Panc1 (cell line): ENCODE measurements around the gene SRSF5. TPM values are rescaled to one million over a fixed set of nuclear protein-coding genes. Genes with fewer than 3 reads are reported as not detected.

Experiments used
- ATAC-seq: fragments of 200-7000 bp; cut with Tn5 transposase; 2 replicates; pipeline ENCODE4 v1.9.1; 2020; ENCODE audit warnings: mild to moderate bottlenecking, moderate library complexity
- BruUV-seq: library from RNA; stranded (reverse); fragments of 400-500 nt; replicated peaks from 2 replicates; lab custom pipeline; 2021; lab: Mats Ljungman, UMichigan
- CTCF ChIA-PET: fragments of 300-600 bp; sonication (Branson Sonifier 250); formaldehyde crosslinking; loops from one replicate; lab custom pipeline; 2022; ENCODE audit warnings: antibody characterized with exemption; lab: Charles Lee
- POLR2A ChIA-PET: fragments of 300-600 bp; sonication (Branson Sonifier 250); formaldehyde crosslinking; loops from one replicate; lab custom pipeline; 2022; ENCODE audit warnings: antibody characterized with exemption; lab: Charles Lee
- DNase-seq: peaks from one replicate; pipeline ENCODE4 v3.0.0-alpha.2; 2010; ENCODE audit warnings: low read depth, low spot score
- H3K27ac ChIP-seq: 2 replicates; pipeline ENCODE4 v1.5.1; 2011; ENCODE audit warnings: mild to moderate bottlenecking, low read length, inconsistent platforms
- H3K27me3 ChIP-seq: fragments of 200-500 bp; sonication (Bioruptor generic); 2 replicates; pipeline ENCODE4 v1.6.0; 2014; ENCODE audit warnings: low read length, inconsistent platforms; ENCODE audit not compliant: control insufficient read depth, insufficient read depth
- H3K36me3 ChIP-seq: fragments of 200-500 bp; sonication (Bioruptor generic); 2 replicates; pipeline ENCODE4 v1.5.1; 2014; ENCODE audit warnings: inconsistent platforms, mild to moderate bottlenecking, low read length, moderate library complexity; ENCODE audit not compliant: control insufficient read depth, insufficient read depth
- H3K4me1 ChIP-seq: 2 replicates; pipeline ENCODE4 v1.5.1; 2011; ENCODE audit warnings: inconsistent platforms, mild to moderate bottlenecking, low read length, moderate library complexity; ENCODE audit not compliant: control insufficient read depth, insufficient read depth
- H3K4me3 ChIP-seq, 2 experiments: 2 replicates each; pipeline ENCODE4 v1.5.1; 2011 to 2012; ENCODE audit warnings: low read depth in 2 of 2, low read length in 2 of 2, mild to moderate bottlenecking in 2 of 2, inconsistent platforms in 1 of 2, moderate library complexity in 1 of 2
- H3K9me3 ChIP-seq: fragments of 200-500 bp; sonication (Bioruptor generic); 2 replicates; pipeline ENCODE4 v1.5.1; 2014; ENCODE audit warnings: low read depth, mild to moderate bottlenecking, inconsistent platforms, low read length, moderate library complexity; ENCODE audit not compliant: control insufficient read depth, insufficient read depth
- POLR2AphosphoS5 ChIP-seq: IDR thresholded peaks from 2 replicates; pipeline ENCODE4 v1.6.1; 2012; ENCODE audit warnings: mild to moderate bottlenecking, low read depth, low read length, moderate library complexity
- SIN3A ChIP-seq: IDR thresholded peaks from 2 replicates; pipeline ENCODE4 v1.6.1; 2012; ENCODE audit warnings: low read depth, mild to moderate bottlenecking, low read length, moderate library complexity, borderline replicate concordance; ENCODE audit not compliant: insufficient read depth
- TCF7L2 ChIP-seq: IDR thresholded peaks from 2 replicates; pipeline ENCODE4 v1.6.1; 2011; ENCODE audit warnings: mild to moderate bottlenecking, low read depth, low read length, inconsistent platforms
- in situ Hi-C: cut with HindIII; loops from 2 replicates; pipeline ENCODE4 v1.10.0; 2016; ENCODE audit warnings: low sequenced_read_pairs, low pct_unique_long_range_greater_than_20kb
- intact Hi-C: fragments of 100-400 bp; cut with micrococcal nuclease; formaldehyde crosslinking; loops from one replicate; pipeline ENCODE4 v1.10.0; 2022; ENCODE audit not compliant: unreplicated experiment
- total RNA-seq: library from RNA; stranded (reverse); gene quantifications from one replicate; pipeline ENCODE4 v1.2.1, GENCODE V29; 2021; ENCODE audit not compliant: unreplicated experiment
- TF ChIP-seq, protein P1 (sequence below): fragments of 450-650 bp; IDR thresholded peaks from 2 replicates; pipeline ENCODE4 v1.5.1; 2017; ENCODE audit warnings: mild to moderate bottlenecking

The SRSF5 gene
- total RNA-seq, 1 experiment from 2014 or later: 154 TPM

DNA sequence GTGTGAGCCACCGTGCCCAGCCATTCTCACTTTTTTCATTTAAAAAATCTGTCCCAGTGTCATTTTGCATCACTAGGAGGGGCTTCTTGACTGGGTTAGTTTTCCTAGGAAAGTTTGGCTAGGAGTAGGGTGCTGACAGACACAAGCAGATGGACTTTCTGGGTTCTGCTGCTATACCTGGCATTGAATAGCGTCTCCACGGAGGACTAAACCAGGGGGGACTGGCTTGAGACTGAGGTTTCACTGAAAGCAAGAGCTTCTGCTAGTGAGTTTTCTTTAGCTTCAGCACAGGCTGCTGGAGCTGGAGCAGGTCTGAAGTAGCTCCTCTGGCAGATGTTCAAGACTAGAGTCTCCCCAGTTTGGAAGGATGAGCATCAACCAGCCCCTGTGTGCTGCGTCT is 28.7 kb downstream of the SRSF5 start:
- TF ChIP-seq TCF7L2 (no peak), POLR2AphosphoS5 (no peak)
- TF ChIP-seq, protein P1, sequence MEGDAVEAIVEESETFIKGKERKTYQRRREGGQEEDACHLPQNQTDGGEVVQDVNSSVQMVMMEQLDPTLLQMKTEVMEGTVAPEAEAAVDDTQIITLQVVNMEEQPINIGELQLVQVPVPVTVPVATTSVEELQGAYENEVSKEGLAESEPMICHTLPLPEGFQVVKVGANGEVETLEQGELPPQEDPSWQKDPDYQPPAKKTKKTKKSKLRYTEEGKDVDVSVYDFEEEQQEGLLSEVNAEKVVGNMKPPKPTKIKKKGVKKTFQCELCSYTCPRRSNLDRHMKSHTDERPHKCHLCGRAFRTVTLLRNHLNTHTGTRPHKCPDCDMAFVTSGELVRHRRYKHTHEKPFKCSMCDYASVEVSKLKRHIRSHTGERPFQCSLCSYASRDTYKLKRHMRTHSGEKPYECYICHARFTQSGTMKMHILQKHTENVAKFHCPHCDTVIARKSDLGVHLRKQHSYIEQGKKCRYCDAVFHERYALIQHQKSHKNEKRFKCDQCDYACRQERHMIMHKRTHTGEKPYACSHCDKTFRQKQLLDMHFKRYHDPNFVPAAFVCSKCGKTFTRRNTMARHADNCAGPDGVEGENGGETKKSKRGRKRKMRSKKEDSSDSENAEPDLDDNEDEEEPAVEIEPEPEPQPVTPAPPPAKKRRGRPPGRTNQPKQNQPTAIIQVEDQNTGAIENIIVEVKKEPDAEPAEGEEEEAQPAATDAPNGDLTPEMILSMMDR: no peak
- H3K36me3 ChIP-seq: no peaks in the 10 kb centered on the region
- BruUV-seq: no TSS peak
- ChIA-PET CTCF (no interaction called here), POLR2A (no interaction called here)
- H3K9me3 ChIP-seq: no peaks in the 10 kb centered on the region
- intact Hi-C loops (no loop called here), in situ Hi-C loops (no loop called here)
- DNase-seq: no peak
- no peaks in the 10 kb centered on the region for H3K27me3 ChIP-seq
- H3K4me1 ChIP-seq: no peaks in the 10 kb centered on the region
- H3K27ac ChIP-seq: no peak overlapping the region
- H3K4me3 ChIP-seq: no peak overlapping the region
- ATAC-seq: no peak

DNA sequence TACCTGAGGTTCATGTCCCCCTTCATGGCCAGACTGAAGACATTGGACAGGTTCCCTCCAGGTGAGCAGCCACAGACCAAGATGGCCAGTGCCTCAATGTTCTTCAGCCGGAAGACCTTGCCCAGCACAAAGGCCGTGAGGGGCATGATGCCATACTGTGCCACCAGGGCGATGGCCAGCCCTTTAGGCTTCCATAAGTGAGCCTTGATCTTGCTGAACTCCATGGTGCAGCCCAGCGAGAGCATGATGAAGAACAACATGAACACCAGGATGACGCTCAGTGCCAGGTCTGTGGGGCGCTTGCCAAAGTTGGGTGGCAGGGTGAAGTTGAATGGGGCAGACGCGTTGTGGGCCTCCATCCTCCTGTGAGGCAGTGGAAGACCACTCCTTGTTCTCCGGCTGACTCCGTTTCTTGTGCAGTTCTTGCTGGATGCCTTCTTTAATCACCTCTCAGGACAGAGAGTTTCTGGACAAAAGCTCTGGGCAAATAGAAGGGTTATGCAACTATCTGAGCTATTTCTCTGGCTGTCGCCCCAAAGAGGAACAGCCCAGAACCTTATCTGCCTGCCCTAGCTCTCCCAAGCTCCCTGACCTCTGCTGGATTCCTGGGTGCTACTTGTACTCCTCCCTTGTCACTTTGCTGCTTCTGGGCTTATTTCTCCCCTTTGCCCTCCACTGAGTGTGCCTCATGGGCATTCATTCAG is 30.0 kb downstream of the SRSF5 start, which contains the start of gene SLC10A1:
Gene SLC10A1, minus strand, starts transcription at position 445 of the 704 bp plus-strand sequence. Its CDS starts 86 bp downstream, at position 359.
- in situ Hi-C loops (no loop called here), intact Hi-C loops (no loop called here)
- Histone ChIP-seq H3K27ac (no peak within 1 kb of the TSS), H3K36me3 (no peaks in the 10 kb centered on the region), H3K4me3 (no peak within 1 kb of the TSS), H3K9me3 (no peaks in the 10 kb centered on the region), H3K27me3 (no peaks in the 10 kb centered on the region), H3K4me1 (no peaks in the 10 kb centered on the region)
- TF ChIP-seq SIN3A (no peak), POLR2AphosphoS5 (no peak), TCF7L2 (no peak)
- TF ChIP-seq, protein P1: no peak
- ATAC-seq: no peak
- ChIA-PET POLR2A (no interaction called here), CTCF (no interaction called here)
- no TSS peak for BruUV-seq
- DNase-seq: no peak

DNA sequence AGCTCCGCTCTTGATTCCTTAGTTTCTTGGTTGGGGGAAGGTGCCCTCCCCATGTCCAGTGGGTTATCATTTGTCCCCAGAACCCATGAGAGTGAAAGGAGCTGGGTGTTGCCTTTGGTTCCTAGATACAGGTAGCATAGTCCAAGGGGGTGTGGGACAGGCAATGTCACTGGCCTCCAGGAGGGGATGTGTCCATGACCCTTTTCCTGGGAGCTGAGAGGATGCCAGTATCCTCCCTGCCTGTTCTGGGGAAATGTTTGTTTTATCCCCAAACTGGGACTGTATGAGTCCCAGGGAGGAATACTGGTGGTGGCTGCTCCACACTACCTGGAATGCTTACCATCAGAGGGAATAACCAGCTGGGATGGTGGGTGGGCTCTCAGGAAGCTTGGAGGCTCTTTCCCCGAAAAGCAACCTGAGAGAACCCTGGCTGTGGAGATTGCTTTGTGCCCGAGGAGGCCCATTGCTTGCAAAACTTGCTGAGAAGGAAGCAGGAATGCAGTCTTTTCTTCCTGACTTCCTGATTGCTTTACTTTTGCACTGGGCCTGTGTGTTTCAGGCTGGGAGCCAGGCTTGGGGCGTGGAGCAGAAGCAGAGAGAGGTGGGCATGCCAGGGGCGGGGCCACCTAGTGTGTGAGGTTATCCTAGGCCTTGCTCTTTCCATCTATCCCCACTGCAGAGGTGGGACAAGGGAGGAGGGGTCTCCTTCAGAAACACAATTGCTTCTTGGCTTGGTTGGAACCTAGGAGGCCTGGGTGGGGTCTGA is 30.8 kb downstream of the SRSF5 start:
- ATAC-seq: no peak
- Histone ChIP-seq H3K27ac (no peak overlapping the region), H3K4me1 (no peaks in the 10 kb centered on the region), H3K4me3 (no peak overlapping the region), H3K27me3 (no peaks in the 10 kb centered on the region), H3K36me3 (no peaks in the 10 kb centered on the region), H3K9me3 (no peaks in the 10 kb centered on the region)
- no peak for DNase-seq
- in situ Hi-C loops: no loop called here
- BruUV-seq: no TSS peak
- POLR2A ChIA-PET: no interaction called here
- CTCF ChIA-PET: no interaction called here
- intact Hi-C loops: no loop called here
- TF ChIP-seq SIN3A: no peak
